ENCODE results near the gene GTSE1.

The GTSE1 gene

GRCh38 chr22:46274381-46274780 is 22.3 kb upstream of the GTSE1 start:
- DNase-seq (ENCODE audit: low read depth in 2 of 3, low spot score in 1 of 3), result no peak

- DNase-seq (ENCODE audit: low read depth in 2 of 3, low spot score in 1 of 3), result no peak
Observed at GRCh38 chr22:46275455-46276122, 21.1 kb upstream of the GTSE1 start.

- no peak for DNase-seq (ENCODE audit: low read depth in 2 of 3, low spot score in 1 of 3)
Observed at GRCh38 chr22:46276563-46276962, 20.1 kb upstream of the GTSE1 start.

GRCh38 chr22:46278656-46279645 is 17.7 kb upstream of the GTSE1 start:
- no peak for DNase-seq (ENCODE audit: low read depth in 2 of 3, low spot score in 1 of 3)

GRCh38 chr22:46280063-46280817 is 16.4 kb upstream of the GTSE1 start:
- no peak for DNase-seq (ENCODE audit: low read depth in 2 of 3, low spot score in 1 of 3)

- DNase-seq (ENCODE audit: low read depth in 2 of 3, low spot score in 1 of 3), result no peak
Observed at GRCh38 chr22:46280999-46281623, 15.6 kb upstream of the GTSE1 start.

GRCh38 chr22:46281866-46282678 is 14.6 kb upstream of the GTSE1 start:
- DNase-seq (ENCODE audit: low read depth in 2 of 3, low spot score in 1 of 3), result no peak

GRCh38 chr22:46286006-46286405 is 10.7 kb upstream of the GTSE1 start:
- no peak for DNase-seq (ENCODE audit: low read depth in 2 of 3, low spot score in 1 of 3)

- no peak for DNase-seq (ENCODE audit: low read depth in 2 of 3, low spot score in 1 of 3)
Observed at GRCh38 chr22:46286941-46287872, 9.5 kb upstream of the GTSE1 start.

- DNase-seq (ENCODE audit: low read depth in 2 of 3, low spot score in 1 of 3), result no peak
Observed at GRCh38 chr22:46287873-46288751, 8.6 kb upstream of the GTSE1 start.

GRCh38 chr22:46288846-46289243 is 7.8 kb upstream of the GTSE1 start:
- no peak for DNase-seq (ENCODE audit: low read depth in 2 of 3, low spot score in 1 of 3)

- no peak for DNase-seq (ENCODE audit: low read depth in 2 of 3, low spot score in 1 of 3)
Observed at GRCh38 chr22:46289244-46289891, 7.3 kb upstream of the GTSE1 start.

GRCh38 chr22:46290121-46290842 is 6.4 kb upstream of the GTSE1 start:
- no peak for DNase-seq (ENCODE audit: low read depth in 2 of 3, low spot score in 1 of 3)

GRCh38 chr22:46290843-46291785 is 5.6 kb upstream of the GTSE1 start:
- DNase-seq (ENCODE audit: low read depth in 2 of 3, low spot score in 1 of 3), result no peak

- DNase-seq (ENCODE audit: low read depth in 2 of 3, low spot score in 1 of 3), result no peak
Observed at GRCh38 chr22:46292173-46292572, 4.5 kb upstream of the GTSE1 start.

GRCh38 chr22:46292732-46293131 is 3.9 kb upstream of the GTSE1 start:
- DNase-seq (ENCODE audit: low read depth in 2 of 3, low spot score in 1 of 3), result no peak
